ENCODE results near the gene PTAFR.

Gene PTAFR

GRCh38 chr1:28176492-28177470, at the start of gene PTAFR:
TSS of gene PTAFR (minus strand) at chr1:28176690. CDS start at chr1:28151021, 25,669 bp downstream.
- DNase-seq (ENCODE audit: low read depth in 2 of 2) = no peak

GRCh38 chr1:28213315-28213714, 36.8 kb upstream of the PTAFR start:
- DNase-seq (ENCODE audit: low read depth in 2 of 2) = no peak

GRCh38 chr1:28209700-28210099, 33.2 kb upstream of the PTAFR start:
- DNase-seq (ENCODE audit: low read depth in 2 of 2) = no peak

- DNase-seq (ENCODE audit: low read depth in 2 of 2) = peak in 1 of 2 experiments; percentile 29
Observed at GRCh38 chr1:28208818-28209441, 32.4 kb upstream of the PTAFR start.

- no peak for DNase-seq (ENCODE audit: low read depth in 2 of 2)
Observed at GRCh38 chr1:28205243-28205642, 28.8 kb upstream of the PTAFR start.

GRCh38 chr1:28200234-28200873, 23.9 kb upstream of the PTAFR start:
- no peak for DNase-seq (ENCODE audit: low read depth in 2 of 2)

GRCh38 chr1:28199328-28200233, 23.1 kb upstream of the PTAFR start:
- no peak for DNase-seq (ENCODE audit: low read depth in 2 of 2)

GRCh38 chr1:28197682-28198415, 21.4 kb upstream of the PTAFR start:
- no peak for DNase-seq (ENCODE audit: low read depth in 2 of 2)

GRCh38 chr1:28196330-28196729, 19.8 kb upstream of the PTAFR start:
- DNase-seq (ENCODE audit: low read depth in 2 of 2) = no peak

- DNase-seq (ENCODE audit: low read depth in 2 of 2) = no peak
Observed at GRCh38 chr1:28195780-28196179, 19.3 kb upstream of the PTAFR start.

GRCh38 chr1:28194326-28195035, 18.0 kb upstream of the PTAFR start:
- no peak for DNase-seq (ENCODE audit: low read depth in 2 of 2)

- DNase-seq (ENCODE audit: low read depth in 2 of 2) = no peak
Observed at GRCh38 chr1:28193701-28194161, 17.2 kb upstream of the PTAFR start.

- no peak for DNase-seq (ENCODE audit: low read depth in 2 of 2)
Observed at GRCh38 chr1:28190996-28191645, 14.6 kb upstream of the PTAFR start.

GRCh38 chr1:28190337-28190979, 14.0 kb upstream of the PTAFR start:
- DNase-seq (ENCODE audit: low read depth in 2 of 2) = peak in 1 of 2 experiments; percentile 3

- no peak for DNase-seq (ENCODE audit: low read depth in 2 of 2)
Observed at GRCh38 chr1:28185071-28185470, 8.6 kb upstream of the PTAFR start.

- DNase-seq (ENCODE audit: low read depth in 2 of 2) = no peak
Observed at GRCh38 chr1:28180306-28181305, 4.1 kb upstream of the PTAFR start.

GRCh38 chr1:28178690-28179485, 2.4 kb upstream of the PTAFR start:
- DNase-seq (ENCODE audit: low read depth in 2 of 2) = no peak
